ENCODE data around the gene SPPL2C.

- no peak for TF ChIP-seq CTCF (IDR thresholded peaks at IDR 0.05)
- TF ChIP-seq POLR2A (IDR thresholded peaks at IDR 0.05), result no peak
- no peak for TF ChIP-seq EP300 (IDR thresholded peaks at IDR 0.05)
Observed at GRCh38 chr17:45871718-45872117, 27.0 kb downstream of the SPPL2C start.
